Skeletal muscle cell (primary cell): ENCODE data around the gene PCMT1.
"Not testable (repeated sequence)": the region's sequence is repeated elsewhere in the genome, so short reads cannot be mapped to it uniquely, and the experiment has no call there.

Experiments
- DNase-seq: peaks from one replicate; pipeline ENCODE4 v3.0.0-alpha.2; 2010; ENCODE audit warnings: low read depth
- H3K4me3 ChIP-seq: 2 replicates; pipeline ENCODE4 v1.5.1; 2011; ENCODE audit warnings: low read depth, mild to moderate bottlenecking, control low read depth, low read length, moderate library complexity

PCMT1 gene

DNA sequence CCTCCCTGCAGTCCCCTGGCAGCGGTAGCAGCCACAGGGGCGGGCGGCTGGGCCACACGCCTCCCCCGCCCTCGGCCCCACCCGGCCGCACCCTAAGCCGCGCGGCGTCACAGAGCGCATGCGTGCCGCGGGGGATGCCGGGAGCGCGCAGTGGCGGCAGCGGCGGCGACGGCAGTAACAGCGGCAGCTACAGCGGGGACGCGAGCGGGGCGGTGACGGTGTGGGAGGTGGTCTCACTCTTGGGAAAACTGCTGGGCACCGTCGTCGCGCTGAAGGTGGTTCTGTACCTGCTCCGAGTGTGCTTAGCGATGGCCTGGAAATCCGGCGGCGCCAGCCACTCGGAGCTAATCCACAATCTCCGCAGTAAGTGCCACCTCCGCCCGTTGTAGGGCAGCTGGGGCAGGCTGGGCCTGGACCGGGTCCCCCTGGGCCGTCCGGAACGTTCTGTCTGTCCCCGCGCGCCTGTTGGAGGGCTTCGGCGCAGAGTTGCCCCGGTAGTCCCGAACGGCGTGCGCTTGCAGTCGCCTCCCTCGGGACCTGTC is at the start of gene PCMT1:
Gene PCMT1, plus strand, starts transcription at position 148 of the 542 bp plus-strand sequence. Its CDS starts 161 bp downstream, at position 309.
- H3K4me3 ChIP-seq: peak within 1 kb of the TSS; percentile 100
- peak; percentile 64 for DNase-seq

- no peak for DNase-seq
- no peak overlapping the region for H3K4me3 ChIP-seq
Measured at GRCh38 chr6:149701714-149702113, 47.8 kb upstream of the PCMT1 start.

- no peak for DNase-seq
- no peak overlapping the region for H3K4me3 ChIP-seq
Measured at GRCh38 chr6:149711711-149712110, 37.8 kb upstream of the PCMT1 start.

- DNase-seq: no peak
- no peak overlapping the region for H3K4me3 ChIP-seq
Measured at GRCh38 chr6:149714442-149714841, 35.1 kb upstream of the PCMT1 start.

GRCh38 chr6:149716181-149716963 is 33.2 kb upstream of the PCMT1 start:
- peak overlapping the region; percentile 94 for H3K4me3 ChIP-seq
- DNase-seq: no peak

- peak overlapping the region; percentile 94 for H3K4me3 ChIP-seq
- DNase-seq: no peak
Measured at GRCh38 chr6:149717255-149717587, 32.3 kb upstream of the PCMT1 start.

GRCh38 chr6:149717588-149718458 is 31.7 kb upstream of the PCMT1 start, which contains the start of gene LATS1:
Gene LATS1, minus strand, starts transcription at chr6:149718101. Its CDS starts 15,975 bp downstream, at chr6:149702126.
- H3K4me3 ChIP-seq: peak within 1 kb of the TSS; percentile 94
- no peak for DNase-seq

- DNase-seq: no peak
- no peak overlapping the region for H3K4me3 ChIP-seq
Measured at GRCh38 chr6:149719531-149719930, 30.0 kb upstream of the PCMT1 start.

GRCh38 chr6:149723262-149723661 is 26.3 kb upstream of the PCMT1 start:
- no peak for DNase-seq

GRCh38 chr6:149723771-149724417 is 25.6 kb upstream of the PCMT1 start:
- peak; percentile 30 for DNase-seq
- no peak overlapping the region for H3K4me3 ChIP-seq

More at GRCh38 chr6:149723262-149723661, 26.3 kb upstream of the PCMT1 start:
- no peak overlapping the region for H3K4me3 ChIP-seq

DNA sequence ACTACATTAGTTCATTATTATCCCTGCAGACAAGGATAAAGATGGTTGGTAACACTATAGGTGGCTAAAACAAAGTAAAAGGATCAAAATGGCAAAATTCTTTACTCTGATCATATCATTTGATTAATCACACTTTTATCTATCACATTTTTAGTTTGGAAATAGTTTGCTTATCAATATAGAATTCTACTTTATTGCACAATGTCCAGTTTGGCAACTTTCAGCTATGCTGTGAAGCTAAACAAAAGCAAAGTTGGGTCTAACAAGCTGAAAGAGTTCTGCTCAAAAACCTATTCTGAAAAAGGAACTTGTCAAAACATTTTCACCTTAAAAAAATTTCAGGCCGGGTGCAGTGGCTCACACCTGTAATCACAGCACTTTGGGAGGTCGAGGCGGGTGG is 23.8 kb upstream of the PCMT1 start:
- H3K4me3 ChIP-seq: no peak overlapping the region
- no peak for DNase-seq

- no peak for DNase-seq
- no peak overlapping the region for H3K4me3 ChIP-seq
Measured at GRCh38 chr6:149727793-149728498, 21.6 kb upstream of the PCMT1 start.

GRCh38 chr6:149728499-149729234 is 20.9 kb upstream of the PCMT1 start:
- H3K4me3 ChIP-seq: no peak overlapping the region

DNA sequence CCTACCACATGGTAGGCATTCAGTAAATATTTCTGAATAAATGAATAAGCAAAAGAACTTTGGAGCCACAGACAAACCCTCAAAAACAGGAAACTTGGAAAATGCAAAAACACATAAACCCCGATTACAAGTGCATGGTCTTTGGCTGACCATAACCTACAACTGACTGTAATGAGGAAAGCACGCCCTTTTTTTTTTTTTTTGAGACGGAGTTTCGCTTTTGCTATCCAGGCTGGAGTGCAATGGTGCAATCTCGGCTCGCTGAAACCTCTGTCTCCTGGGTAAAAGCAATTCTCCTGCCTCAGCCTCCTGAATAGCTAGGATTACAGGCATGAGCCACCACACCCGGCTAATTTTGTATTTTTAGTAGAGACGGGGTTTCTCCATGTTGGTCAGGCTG is 19.7 kb upstream of the PCMT1 start:
- DNase-seq: no peak
- H3K4me3 ChIP-seq: no peak overlapping the region

More at GRCh38 chr6:149728499-149729234, 20.9 kb upstream of the PCMT1 start:
- no peak for DNase-seq

GRCh38 chr6:149733089-149733720 is 16.3 kb upstream of the PCMT1 start:
- no peak overlapping the region for H3K4me3 ChIP-seq
- DNase-seq: no peak

DNA sequence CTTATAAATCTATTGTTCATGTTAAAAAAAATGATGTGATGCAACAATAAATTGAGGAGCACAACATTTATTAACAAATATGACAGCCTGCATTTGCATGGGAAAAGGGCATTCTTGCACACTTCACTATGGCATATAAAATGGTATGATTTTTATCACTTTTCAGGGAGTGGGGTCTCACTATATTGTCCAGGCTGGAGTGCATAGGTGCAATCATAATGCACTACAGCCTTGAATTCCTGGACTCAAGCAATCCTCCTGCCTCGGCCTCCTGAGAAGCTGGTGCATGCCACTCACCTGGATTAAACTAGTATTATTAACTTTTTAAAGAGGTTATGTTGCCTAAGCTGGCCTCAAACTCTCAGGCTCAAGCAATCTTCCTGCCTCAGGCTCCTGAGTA is 14.6 kb upstream of the PCMT1 start:
- no peak overlapping the region for H3K4me3 ChIP-seq
- no peak for DNase-seq

DNA sequence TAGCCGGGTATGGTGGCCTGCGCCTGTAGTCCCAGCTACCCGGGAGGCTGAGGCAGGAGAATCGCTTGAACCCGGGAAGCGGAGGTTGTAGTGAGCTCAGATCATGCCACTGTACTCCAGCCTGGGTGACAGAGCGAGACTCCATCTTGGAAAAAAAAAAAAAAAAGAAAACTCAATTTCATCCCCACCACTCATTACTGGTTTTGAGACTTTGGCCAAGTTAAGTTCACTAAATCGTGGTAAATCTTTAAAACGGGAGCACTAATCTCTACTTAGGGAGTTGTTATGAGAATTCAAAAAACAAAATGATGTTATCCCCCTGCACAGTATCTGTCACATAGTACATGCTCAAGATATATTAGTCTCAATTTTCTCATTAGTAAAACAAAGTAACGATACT is 4.3 kb upstream of the PCMT1 start:
- DNase-seq: not testable (repeated sequence)
- peak overlapping the region; percentile 94 for H3K4me3 ChIP-seq
